HG03457 (cell line): Measurements from ENCODE around the gene TAF10.

Experiments used
- ATAC-seq: cut with Tn5 transposase; IDR thresholded peaks from one replicate; pipeline ENCODE4 v1.9.1; 2021; ENCODE audit warnings: moderate number of reproducible peaks; ENCODE audit not compliant: unreplicated experiment

TAF10 gene

DNA sequence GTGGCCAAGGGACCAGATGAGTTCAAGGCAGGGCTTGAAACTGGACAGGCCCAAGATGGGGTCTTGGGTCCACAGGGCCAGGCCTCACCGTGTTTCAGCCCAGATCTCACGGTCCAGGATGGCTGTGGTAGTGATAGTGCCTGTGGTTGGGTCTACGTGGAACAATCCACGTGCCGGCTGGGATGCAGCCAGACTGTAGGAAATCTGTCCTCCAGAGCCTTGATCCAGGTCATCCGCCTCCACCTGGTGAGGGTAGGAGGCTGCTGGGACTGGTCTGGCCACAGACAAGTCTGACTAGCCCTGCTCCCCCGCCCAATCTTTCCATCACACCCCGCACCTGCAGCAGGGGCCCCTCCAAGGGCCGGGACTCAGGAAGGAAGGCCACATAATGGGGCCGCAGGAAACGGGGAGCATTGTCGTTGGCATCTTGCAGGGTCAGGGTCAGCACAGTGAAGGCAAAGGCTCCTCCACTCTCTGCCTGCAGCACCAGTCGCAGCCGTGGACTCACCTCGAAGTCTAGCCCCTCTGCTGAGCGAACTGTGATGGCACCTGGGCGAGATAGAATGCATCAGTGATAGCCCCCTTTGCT is 13.9 kb upstream of the TAF10 start:
- no peak for ATAC-seq

DNA sequence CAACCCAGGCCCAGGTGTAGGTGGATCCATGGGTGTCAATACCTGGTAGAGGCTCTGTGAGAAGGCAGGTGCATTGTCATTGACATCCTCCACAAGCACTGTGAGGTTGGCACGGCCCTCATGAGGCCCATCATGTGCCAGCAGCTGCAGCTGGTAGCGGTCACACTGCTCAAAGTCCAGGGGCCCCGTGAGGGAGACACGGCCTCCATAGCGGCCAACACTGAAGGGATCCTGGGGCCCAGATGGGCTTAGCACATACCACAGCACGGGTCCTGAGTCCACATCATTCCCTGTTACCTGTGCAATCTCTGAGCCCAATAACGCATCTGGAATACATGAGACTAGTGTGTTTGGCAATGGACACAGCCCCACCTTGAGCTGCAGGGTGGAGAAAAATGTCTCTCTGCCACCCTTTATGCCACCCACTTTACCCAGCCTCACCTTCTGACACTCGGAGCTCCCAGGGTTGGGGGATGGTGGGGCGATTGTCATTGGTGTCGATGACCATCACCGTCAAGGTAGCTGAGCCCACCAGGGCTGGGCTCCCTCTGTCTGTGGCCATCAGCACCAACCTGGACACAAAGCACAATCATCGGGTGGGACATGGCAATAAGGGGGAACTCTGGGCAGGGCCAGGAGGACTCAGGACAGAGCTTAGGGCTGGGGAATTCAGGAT is 13.3 kb upstream of the TAF10 start:
- ATAC-seq = no peak

DNA sequence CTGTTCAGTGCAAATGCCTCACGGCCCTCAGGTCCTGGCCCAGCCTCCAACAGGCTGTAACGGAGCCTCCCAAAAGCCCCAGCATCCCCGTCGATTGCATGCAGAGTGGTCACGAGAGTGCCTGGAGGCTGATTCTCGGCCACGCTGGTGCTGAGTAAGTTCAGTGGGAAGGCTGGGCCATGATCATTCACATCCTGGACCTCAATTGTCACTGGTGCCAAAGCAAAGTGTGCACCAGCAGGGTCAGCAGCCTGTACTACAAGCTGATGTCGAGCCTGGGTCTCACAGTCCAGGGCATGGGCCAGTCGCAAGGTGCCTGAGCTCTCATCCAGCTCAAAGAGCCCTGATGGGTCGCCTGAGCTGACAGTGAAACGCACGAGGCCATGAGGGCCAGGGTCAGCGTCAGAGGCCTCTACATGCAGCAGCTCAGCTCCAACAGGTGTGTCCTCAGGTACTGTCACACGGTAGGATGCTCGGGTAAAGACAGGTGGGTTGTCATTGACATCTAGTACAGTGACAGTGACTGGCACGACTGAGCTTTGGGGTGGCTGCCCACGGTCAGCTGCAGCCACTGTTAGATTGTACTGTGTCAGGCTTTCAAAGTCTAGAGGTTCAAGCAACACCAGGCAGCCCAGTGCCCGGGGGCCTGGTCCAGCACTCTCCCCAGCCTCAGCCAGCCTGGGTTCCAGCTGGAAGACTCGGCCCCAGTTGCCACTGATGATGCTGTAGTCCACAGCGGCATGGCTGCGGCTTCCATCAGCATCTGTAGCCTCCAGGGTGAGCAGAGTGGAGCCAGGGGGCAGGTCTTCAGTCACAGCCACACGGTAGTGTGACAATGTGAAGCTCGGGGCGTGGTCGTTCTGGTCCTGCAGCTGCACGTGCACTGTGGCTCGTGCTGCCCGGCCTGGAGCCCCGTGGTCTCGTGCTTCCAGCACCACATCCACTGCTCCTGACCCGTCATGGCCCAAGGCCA is 11.7 kb upstream of the TAF10 start:
- no peak for ATAC-seq

DNA sequence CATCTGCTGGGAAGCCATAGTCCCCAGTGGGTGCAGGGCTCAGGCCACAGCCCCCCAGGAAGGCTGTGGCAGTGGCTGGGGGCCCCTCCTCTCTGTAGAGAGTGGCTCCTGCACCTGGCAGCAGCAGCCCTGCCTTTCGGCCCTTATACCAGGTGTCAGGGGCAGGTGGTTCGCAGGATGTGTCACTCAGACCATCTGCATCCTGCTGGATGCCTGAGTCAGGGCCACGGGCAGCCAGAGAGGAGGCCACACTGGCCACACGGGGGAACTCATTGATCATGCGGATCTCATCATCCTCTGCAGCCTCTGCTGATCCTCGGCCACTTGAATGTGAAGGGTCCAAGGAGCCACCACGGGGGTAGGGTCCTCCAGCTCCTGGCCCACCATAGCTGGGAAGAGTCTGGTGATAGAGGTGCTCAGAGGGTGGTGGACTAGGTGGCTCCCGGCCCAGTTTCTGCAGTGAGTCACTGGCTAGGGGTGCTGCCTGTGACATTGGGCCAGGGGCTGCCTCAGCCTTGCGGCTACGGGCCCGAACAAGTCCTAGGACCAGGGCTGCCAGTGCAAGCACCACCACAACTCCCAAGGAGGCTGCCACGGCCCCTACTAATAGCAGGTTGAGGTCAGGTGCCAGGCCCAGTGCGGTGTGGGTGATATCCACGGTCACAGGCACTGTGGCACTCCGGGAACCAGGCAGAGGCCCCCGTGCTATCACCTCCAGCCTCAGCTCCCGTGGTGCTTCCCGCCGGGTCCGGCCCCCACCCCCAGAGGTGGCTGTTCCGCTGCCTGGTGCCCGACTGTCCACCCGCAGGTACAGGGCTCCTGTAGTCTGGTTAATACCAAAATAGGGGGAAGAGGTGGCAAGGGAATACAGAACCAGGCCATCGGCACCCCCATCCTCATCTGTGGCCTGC is 10.5 kb upstream of the TAF10 start:
- ATAC-seq = no peak

DNA sequence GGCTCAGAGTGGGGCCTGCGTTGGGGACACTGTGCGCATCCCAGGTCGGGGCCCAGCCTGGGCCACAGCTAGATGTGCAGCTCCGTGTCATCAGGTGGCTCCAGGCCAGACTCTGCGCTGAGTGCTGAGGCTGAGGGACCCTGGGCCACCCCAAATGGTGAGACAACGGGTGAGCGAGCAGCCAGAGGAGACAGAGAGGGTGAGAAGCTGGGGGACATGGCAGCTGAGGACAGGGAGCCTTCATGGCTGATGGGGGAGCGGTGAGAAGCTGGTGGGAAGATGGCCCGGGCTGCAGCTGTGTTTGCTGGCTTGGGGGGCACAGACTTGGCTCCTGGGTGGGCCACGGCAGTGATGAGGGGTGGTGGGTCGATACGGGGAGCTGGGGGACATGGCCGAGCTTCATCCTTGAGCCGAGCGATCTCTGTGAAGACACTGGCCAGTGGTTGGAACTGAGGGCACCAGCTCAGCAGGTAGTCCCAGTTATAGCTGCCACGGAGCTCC is 9.7 kb upstream of the TAF10 start:
- ATAC-seq = no peak

DNA sequence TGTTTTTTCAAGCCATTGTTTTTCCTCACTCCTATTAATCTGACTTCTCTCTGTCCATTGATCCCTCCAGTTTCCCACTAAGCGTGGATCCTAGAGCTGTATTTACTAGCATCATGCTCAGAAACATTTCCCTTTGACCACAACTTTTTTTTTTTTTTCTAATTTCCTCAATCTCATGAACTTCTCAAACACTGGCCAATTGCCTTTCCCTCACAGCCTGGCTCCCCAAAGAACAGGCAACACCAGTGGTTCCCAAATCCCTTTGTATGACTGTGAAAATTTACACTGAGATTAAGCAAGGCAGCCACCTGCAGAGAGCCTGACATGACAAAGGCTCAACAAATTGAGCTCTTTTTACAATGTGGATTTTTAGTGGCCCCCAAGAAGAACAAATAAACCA is 8.6 kb upstream of the TAF10 start:
- ATAC-seq = no peak

DNA sequence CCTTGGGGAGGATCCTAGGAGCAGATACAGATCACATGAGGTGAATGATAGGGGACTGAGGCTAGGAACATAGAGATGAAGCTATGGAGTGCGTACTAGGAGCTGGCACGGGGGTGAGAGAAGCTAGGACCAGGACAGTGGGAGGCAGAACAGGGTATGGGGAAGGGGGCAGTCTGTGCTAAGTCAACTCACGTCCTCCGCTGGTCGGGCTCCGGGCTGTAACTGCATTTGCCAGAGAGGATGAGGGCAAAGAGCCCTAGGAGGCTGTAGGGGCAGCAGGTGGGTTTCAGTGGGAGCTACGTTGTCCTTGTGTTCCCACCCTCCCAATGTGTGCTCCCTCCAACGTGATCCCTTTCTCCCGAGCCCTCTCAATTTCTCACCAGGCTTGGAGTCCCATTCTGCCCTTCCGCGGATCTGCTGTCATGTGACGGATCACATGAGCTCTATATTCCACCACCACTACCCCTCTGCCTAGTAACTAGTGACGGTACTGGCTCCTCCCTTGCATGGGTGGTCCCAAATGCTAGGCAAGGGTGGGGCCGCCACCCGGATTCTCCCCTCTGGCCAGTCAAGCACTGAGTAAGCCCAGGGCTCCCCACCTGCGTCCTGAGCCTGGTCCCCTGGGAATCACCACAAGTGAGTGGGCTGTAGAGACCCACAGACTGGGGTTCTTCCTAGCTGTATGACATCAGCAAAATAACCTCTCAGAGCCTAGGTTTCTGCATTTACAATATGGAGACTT is 7.2 kb upstream of the TAF10 start, which contains the start of gene TPP1:
TSS of gene TPP1 (minus strand) at position 419 of the 742 bp plus-strand sequence. CDS start at position 397, 22 bp downstream.
- ATAC-seq = peak; percentile 97

DNA sequence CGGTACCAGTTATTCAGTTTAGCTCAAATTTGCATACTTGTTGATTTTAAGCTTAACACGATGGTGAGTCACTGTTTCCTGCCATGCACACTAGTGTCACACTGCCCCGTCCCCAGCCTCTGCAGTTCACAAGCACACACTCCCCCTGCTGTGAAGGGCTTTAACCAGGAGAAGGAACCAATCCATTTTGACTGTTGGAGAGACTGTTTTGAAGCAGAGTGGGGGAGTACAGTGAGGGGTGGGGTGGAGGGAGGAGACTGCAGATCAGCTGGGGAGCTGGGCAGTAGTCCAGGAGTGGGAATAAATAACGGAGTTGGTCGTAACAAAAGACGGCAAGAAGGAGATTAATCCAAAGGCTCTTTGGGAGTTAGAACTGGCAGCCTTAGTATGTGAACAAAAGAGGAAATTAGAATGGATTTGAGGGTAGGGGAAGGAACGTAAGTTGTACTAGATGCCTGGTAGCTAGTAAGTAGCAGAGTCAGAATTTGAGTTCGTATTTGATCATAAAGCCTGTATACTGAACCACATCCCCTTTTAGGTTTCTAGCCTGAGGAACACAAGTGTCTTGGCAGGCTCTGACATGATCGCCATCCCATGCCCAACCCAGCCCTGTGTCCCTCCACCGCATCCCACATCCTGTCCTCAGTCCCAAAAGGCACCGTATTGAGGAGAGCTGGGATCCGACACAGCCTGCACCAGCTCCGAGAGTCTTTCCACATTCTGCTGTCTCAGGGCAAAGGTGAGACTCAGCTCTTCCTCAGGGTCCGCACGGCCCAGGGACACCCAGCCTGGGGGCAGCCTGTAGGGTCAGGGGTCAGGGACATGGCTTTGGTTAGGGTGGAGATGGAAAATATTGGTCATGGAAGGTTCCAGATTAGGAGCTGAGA is 6.3 kb upstream of the TAF10 start:
- ATAC-seq = no peak

DNA sequence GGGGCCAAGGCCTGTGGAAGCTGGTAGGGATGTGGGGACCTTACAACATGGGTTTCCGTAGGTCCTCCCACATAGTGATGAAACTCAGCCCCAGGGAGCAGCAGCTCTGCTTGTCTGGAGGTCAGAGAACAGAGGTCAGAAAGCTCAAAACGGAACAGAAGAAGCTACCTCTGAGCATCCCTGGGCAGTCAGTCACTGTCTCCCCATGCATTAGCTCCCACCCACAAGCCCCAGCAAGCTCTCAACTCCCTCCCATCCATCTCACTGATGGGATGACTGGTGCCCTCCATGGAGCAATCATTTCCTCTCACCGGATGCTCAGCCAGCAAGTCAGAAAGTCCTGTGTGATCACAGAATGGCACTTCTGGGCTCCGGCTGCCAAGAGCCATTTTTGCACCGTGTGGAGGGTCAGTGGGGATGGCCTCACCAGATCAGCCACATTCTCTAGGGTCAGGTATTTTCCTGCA is 5.3 kb upstream of the TAF10 start:
- no peak for ATAC-seq

DNA sequence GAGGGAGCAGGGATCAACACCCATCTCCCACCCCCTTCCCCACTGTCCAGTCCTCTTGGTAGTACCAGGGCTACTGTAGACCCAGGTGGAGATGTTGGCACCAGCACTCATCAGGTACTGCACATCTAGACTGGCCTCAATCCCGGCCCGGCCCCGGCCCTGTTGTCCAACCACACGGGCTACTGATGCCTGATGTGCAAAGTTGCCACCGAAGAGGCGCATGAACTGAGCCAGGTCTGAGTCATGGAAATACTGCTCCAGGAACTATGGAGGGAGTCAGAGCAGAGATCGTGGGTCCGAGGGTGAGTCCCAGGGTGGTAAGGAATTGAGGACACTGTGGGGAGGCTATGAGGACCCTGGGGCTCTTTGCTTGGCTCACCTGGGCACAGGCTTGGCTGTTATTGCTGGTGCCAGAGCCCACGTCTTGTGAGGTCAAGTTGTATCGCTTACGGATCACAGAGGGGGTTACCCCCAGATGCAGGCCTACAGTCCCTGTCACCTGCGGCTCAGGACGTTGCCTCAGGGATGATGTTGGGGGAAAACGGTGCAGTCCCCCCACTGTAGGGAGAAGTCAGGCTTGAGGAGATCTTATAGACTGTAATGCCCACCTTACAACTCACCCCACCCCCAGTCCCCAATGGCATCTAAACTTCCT is 4.7 kb upstream of the TAF10 start:
- ATAC-seq = no peak

DNA sequence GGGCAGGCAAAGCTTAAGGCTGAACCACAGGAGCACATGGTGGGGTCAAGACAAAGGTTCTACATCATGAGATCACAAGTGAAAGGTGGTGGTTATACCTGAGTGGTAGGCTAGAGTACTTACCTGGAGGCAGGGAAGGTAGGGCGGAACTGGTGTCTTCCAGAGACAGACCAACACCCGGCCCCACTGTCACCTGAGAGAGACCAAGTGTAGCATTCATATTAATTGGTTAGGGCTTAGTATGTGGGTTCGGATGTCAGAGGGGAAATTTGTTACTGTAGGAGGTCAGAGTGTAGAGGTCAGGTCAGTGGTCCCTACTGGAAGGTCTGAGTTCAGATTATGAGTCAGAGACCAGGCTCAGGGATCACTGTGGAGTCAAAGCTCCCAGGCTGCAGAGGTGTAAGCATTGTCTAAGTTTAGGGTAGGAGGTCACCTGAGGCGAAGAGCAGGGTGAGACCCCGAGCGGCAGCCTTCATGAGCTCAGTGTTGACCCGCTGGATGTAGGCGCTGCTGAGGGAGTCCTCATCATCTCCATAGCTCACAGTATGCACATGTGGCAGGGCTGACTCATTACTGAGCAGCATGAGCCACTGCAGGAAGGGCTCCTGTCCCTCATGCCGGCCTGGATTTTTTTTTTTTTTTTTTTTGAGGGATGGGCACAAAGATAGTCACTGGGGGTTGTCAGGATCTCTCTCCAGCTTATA is 4.0 kb upstream of the TAF10 start:
- no peak for ATAC-seq

DNA sequence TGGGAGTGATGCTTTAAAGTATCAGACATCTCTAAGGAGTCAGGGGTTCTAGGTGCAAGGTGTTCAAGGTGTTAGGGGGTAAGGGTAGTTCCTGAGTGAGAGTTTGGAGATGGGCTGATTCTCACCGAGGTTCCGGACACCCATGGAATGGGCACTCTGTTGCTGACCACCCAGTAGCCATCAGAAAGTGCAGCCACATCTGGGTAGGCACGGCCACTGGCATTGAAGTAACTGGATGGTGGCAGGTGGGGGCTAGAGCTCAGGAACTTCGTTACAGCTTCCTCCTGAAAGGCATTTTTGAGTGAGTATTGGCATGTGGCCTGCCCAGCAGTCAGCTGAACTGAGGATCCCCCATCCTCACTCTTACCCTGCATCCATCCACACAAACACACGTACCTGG is 3.0 kb upstream of the TAF10 start:
- ATAC-seq = no peak

DNA sequence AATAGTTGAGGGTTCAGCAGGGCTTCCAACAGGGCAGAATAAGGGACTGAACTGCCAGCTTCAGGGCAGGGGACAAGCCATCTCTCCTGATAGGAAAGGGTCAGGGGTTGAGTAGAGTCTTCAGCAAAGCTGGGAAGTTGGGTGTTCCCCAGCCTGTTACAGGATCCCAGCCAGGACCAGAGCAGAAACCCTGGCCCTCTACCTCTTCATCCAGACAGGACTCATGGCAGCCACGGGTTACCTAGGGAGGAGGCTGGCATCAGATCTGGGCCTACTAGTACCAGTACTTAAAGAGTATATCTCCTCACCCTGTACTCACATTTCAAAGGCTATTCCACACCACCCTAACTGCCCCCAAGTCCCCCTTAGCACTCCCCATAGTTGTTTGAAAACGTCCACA is 2.4 kb upstream of the TAF10 start:
- ATAC-seq = no peak

DNA sequence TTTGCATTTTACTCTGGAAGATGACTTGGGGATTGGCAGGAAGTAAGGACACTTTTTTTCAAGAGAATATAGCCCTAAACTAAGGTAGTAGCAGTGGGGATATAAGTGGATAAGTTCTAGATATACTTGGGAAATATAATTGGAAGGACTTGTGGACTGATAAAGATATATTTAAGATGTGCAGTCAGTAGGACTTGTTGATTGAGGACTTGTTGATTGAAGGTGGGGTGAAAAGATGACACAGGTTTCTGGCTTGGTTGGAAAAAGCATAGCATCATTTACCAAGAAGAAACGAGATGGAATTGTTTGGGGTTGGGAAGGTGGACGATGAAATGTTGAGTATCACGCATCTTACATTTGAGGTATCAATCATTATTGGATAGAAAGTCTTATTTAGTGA is 1.5 kb upstream of the TAF10 start:
- no peak for ATAC-seq

DNA sequence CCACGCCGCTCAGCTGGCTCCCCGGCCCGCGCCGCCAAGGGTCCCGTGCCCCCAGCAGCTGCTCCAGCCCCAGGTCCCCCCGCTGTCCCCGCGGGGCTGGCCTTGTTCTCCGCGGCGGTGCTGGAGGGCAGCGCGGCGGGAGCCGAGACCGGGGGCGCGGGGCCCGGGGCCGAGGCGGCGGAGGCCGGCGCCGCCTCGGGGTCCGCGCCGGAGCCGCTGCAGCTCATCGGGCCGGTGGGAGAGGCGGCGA is 128 bp downstream of the TAF10 start:
- ATAC-seq = no peak

DNA sequence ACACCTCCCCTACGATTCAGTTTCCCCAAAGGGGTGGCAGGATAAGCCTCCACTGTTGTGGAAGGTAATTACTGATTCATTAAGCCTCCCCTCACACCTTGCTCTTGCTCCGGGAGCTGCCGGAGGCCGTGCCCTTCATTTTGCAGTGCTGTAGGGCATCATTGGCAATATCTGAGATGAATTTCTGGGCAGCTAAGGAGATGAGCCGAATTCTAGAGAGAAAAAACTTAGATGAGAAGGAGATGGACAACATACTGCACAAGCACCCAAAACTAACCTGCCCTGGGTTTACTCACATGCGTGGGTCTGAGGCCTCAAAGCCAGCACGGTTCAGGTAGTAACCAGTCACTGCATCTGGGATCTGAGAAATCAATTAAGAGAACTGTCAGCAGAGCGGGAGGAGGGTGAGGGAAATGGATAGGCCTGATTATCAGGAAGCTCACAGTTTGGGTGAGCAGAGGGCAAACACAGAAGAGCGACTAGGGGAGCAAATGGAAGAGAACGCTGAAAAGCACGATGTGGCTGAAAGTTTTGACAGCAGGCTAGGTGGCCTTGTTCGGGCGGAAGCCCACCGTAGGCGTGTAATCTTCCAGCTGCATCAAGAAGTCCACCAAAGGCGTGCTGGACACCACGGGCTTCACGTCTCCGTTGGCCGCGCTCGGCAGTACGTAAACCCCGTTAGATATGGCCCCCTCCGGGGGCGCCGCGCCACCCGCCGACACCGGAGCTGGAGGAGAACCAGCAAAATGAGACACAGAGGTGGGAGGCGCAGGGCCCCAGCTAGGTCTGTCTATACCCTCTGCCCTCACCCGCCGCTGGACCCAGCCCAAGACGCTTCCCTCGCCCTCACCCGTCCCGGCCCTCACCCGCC is 689 bp downstream of the TAF10 start:
- ATAC-seq = no peak

DNA sequence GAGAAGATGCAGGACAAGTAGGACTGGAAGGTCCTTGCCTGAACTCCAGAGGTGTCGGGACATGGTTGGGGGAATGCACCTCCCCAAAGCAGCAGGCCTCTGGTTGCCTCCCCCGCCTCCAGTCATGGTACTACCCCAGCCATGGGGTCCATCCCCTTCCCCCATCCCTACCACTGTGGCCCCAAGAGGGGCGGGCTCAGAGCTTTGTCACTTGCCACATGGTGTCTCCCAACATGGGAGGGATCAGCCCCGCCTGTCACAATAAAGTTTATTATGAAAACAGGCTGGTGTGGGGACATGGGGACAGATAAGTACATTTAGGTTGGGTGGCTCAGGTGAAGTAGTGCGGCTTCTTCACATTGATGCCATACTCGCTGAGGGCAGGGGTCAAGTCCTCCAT is 1.4 kb downstream of the TAF10 start:
- no peak for ATAC-seq
